ENCODE measurements around the gene NTRK2. TPM values are rescaled to one million over a fixed set of nuclear protein-coding genes. Genes with fewer than 3 reads are reported as not detected.

NTRK2 gene
- total and polyA plus RNA-seq, 2 experiments from 2014 or later = 0.03 TPM; not detected in 1

DNA sequence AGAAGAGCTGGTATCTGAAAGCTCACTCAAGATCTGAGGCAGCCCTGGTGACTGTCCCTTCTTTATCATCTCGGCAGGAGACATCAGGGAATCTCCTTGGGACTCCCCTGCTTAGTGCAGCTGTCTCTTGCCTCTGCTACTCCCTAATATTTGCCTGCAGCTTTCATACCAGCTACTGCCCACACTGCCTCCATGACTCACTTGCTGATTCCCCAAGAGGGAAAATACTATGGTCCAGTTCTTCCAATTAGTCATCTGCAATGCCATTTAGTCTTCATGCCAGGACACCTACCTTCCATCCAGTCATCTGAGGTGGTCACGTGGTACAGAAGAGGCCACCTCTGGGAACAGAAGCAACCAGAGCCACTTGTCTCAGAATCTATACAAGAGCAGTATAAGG lies 270.8 kb downstream of the NTRK2 start:
- no peak for DNase-seq (ENCODE audit: low spot score)
- TF ChIP-seq EZH2phosphoT487 (IDR thresholded peaks at IDR 0.05; ENCODE audit: unreplicated experiment) = no peak
- no peak for TF ChIP-seq ZNF331 (CRISPR knock-in tag; IDR thresholded peaks at IDR 0.05; ENCODE audit: low read depth)
- H3F3A ChIP-seq (replicated peaks; ENCODE audit: low read depth) = no peaks in the 10 kb centered on the region
- no peak overlapping the region for H3K4me2 ChIP-seq
- 0 out of 2 replicates have a peak, but pooled peaks cover 3% of the 10 kb centered on the region for H3K9me2 ChIP-seq (ENCODE audit: insufficient read depth)
- Mint-ChIP-seq H3K4me3 (no peak overlapping the region), H3K36me3 (ENCODE audit: low read depth) (no peaks in the 10 kb centered on the region), H3K27ac (no peak overlapping the region), H3K4me1 (peaks cover 4% of the 10 kb centered on the region; the same call in 2 of the 3 replicates), H3K27me3 (ENCODE audit: insufficient read depth, low read depth, poor library complexity) (peaks cover 4% of the 10 kb centered on the region), H3K9me3 (no peaks in the 10 kb centered on the region; the same call in 2 of the 3 replicates)
- H3K27me3 ChIP-seq (ENCODE audit: insufficient read depth) = no peaks in the 10 kb centered on the region
- H3K27ac ChIP-seq (ENCODE audit: low read depth) = no peak overlapping the region
- no peaks in the 10 kb centered on the region for H3K4me1 ChIP-seq (ENCODE audit: insufficient read depth)
- no peak for ATAC-seq
- H2AFZ ChIP-seq = no peak overlapping the region
- no peaks in the 10 kb centered on the region for H3K79me2 ChIP-seq (replicated peaks; ENCODE audit: insufficient read depth)
- no peaks in the 10 kb centered on the region for H3K36me3 ChIP-seq (ENCODE audit: insufficient read depth)
- no peak overlapping the region for H3K4me3 ChIP-seq
- no peaks in the 10 kb centered on the region for H4K20me1 ChIP-seq (replicated peaks; ENCODE audit: insufficient read depth)

- no peaks in the 10 kb centered on the region for H3K36me3 Mint-ChIP-seq (ENCODE audit: low read depth)
- H3K9me3 Mint-ChIP-seq = no peaks in the 10 kb centered on the region; the same call in 2 of the 3 replicates
- H3K36me3 ChIP-seq (ENCODE audit: insufficient read depth) = no peaks in the 10 kb centered on the region
- H3K27ac Mint-ChIP-seq = no peak overlapping the region
- no peaks in the 10 kb centered on the region for H3K27me3 ChIP-seq (ENCODE audit: insufficient read depth)
- TF ChIP-seq EZH2 (IDR thresholded peaks at IDR 0.05; ENCODE audit: low read depth, unreplicated experiment) = no peak
- no peak for TF ChIP-seq POLR2AphosphoS5 (IDR thresholded peaks at IDR 0.05; ENCODE audit: low read depth)
- no peak for TF ChIP-seq NANOG (IDR thresholded peaks at IDR 0.05; ENCODE audit: borderline replicate concordance)
- no peak for TF ChIP-seq CREB1 (CRISPR knock-in tag; IDR thresholded peaks at IDR 0.05; ENCODE audit: low read depth)
- no peak for TF ChIP-seq EZH2phosphoT487 (IDR thresholded peaks at IDR 0.05; ENCODE audit: unreplicated experiment)
- TF ChIP-seq, protein P1, sequence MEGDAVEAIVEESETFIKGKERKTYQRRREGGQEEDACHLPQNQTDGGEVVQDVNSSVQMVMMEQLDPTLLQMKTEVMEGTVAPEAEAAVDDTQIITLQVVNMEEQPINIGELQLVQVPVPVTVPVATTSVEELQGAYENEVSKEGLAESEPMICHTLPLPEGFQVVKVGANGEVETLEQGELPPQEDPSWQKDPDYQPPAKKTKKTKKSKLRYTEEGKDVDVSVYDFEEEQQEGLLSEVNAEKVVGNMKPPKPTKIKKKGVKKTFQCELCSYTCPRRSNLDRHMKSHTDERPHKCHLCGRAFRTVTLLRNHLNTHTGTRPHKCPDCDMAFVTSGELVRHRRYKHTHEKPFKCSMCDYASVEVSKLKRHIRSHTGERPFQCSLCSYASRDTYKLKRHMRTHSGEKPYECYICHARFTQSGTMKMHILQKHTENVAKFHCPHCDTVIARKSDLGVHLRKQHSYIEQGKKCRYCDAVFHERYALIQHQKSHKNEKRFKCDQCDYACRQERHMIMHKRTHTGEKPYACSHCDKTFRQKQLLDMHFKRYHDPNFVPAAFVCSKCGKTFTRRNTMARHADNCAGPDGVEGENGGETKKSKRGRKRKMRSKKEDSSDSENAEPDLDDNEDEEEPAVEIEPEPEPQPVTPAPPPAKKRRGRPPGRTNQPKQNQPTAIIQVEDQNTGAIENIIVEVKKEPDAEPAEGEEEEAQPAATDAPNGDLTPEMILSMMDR (conservative IDR thresholded peaks at IDR 0.05; ENCODE audit: low read depth in 2 of 2) = no peak
- no peak for TF ChIP-seq STAT1 (IDR thresholded peaks at IDR 0.05; ENCODE audit: unreplicated experiment)
- TF ChIP-seq, protein P2, sequence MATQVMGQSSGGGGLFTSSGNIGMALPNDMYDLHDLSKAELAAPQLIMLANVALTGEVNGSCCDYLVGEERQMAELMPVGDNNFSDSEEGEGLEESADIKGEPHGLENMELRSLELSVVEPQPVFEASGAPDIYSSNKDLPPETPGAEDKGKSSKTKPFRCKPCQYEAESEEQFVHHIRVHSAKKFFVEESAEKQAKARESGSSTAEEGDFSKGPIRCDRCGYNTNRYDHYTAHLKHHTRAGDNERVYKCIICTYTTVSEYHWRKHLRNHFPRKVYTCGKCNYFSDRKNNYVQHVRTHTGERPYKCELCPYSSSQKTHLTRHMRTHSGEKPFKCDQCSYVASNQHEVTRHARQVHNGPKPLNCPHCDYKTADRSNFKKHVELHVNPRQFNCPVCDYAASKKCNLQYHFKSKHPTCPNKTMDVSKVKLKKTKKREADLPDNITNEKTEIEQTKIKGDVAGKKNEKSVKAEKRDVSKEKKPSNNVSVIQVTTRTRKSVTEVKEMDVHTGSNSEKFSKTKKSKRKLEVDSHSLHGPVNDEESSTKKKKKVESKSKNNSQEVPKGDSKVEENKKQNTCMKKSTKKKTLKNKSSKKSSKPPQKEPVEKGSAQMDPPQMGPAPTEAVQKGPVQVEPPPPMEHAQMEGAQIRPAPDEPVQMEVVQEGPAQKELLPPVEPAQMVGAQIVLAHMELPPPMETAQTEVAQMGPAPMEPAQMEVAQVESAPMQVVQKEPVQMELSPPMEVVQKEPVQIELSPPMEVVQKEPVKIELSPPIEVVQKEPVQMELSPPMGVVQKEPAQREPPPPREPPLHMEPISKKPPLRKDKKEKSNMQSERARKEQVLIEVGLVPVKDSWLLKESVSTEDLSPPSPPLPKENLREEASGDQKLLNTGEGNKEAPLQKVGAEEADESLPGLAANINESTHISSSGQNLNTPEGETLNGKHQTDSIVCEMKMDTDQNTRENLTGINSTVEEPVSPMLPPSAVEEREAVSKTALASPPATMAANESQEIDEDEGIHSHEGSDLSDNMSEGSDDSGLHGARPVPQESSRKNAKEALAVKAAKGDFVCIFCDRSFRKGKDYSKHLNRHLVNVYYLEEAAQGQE (IDR thresholded peaks at IDR 0.05; ENCODE audit: unreplicated experiment) = no peak
- no peak for TF ChIP-seq ZNF114 (CRISPR knock-in tag; IDR thresholded peaks at IDR 0.05)
- TF ChIP-seq ZNF331 (CRISPR knock-in tag; IDR thresholded peaks at IDR 0.05; ENCODE audit: low read depth) = no peak
- TF ChIP-seq JUNB (IDR thresholded peaks at IDR 0.05; ENCODE audit: unreplicated experiment) = no peak
- TF ChIP-seq, protein P3, sequence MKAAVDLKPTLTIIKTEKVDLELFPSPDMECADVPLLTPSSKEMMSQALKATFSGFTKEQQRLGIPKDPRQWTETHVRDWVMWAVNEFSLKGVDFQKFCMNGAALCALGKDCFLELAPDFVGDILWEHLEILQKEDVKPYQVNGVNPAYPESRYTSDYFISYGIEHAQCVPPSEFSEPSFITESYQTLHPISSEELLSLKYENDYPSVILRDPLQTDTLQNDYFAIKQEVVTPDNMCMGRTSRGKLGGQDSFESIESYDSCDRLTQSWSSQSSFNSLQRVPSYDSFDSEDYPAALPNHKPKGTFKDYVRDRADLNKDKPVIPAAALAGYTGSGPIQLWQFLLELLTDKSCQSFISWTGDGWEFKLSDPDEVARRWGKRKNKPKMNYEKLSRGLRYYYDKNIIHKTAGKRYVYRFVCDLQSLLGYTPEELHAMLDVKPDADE (IDR thresholded peaks at IDR 0.05) = no peak
- H2AFZ ChIP-seq = no peak overlapping the region
- no peaks in the 10 kb centered on the region for H3F3A ChIP-seq (replicated peaks; ENCODE audit: low read depth)
- H3K4me1 Mint-ChIP-seq = peaks cover 13% of the 10 kb centered on the region; the same call in 2 of the 3 replicates
- H3K9me2 ChIP-seq (ENCODE audit: insufficient read depth) = 0 out of 2 replicates have a peak, but pooled peaks cover 3% of the 10 kb centered on the region
- peaks cover 2% of the 10 kb centered on the region for H3K27me3 Mint-ChIP-seq (ENCODE audit: insufficient read depth, low read depth, poor library complexity)
- ATAC-seq (no peak), DNase-seq (ENCODE audit: low spot score) (no peak)
- H3K27ac ChIP-seq (ENCODE audit: low read depth) = no peak overlapping the region
- H3K4me1 ChIP-seq (ENCODE audit: insufficient read depth) = no peaks in the 10 kb centered on the region
- no peak overlapping the region for H3K4me3 Mint-ChIP-seq
- no peaks in the 10 kb centered on the region for H4K20me1 ChIP-seq (replicated peaks; ENCODE audit: insufficient read depth)
- no peak overlapping the region for H3K4me2 ChIP-seq
- no peaks in the 10 kb centered on the region for H3K79me2 ChIP-seq (replicated peaks; ENCODE audit: insufficient read depth)
- H3K4me3 ChIP-seq = no peak overlapping the region
Measured at GRCh38 chr9:84941792-84942191, 272.3 kb downstream of the NTRK2 start.

All from GM23338 (cell line).